Tibial nerve (tissue), 4 donors: ENCODE measurements around the gene UBE2G2.

ENCODE experiments used
- CTCF ChIP-seq, 5 experiments: fragments of 200-600 bp in 3 of 5; fragments of 450-650 bp in 2 of 5; sonication (generic) in 3 of 5; IDR thresholded peaks; one replicate each; pipeline ENCODE4 v1.5.1; 2016 to 2019; ENCODE audit warnings: antibody characterized with exemption in 5 of 5, mild to moderate bottlenecking in 3 of 5, moderate library complexity in 2 of 5
- EP300 ChIP-seq, 2 donors: sonication (generic); formaldehyde crosslinking; IDR thresholded peaks; one replicate each; pipeline ENCODE4 v1.6.1; 2017; ENCODE audit warnings: antibody characterized with exemption in 2 of 2, mild to moderate bottlenecking in 1 of 2
- POLR2A ChIP-seq, 2 donors: fragments of 450-650 bp; IDR thresholded peaks; one replicate each; pipeline ENCODE4 v1.6.1; 2017; ENCODE audit warnings: antibody characterized with exemption in 2 of 2, mild to moderate bottlenecking in 2 of 2, moderate library complexity in 2 of 2

GRCh38 chr21:44736291-44737004, 65.2 kb downstream of the UBE2G2 start:
- no peak for TF ChIP-seq CTCF (IDR thresholded peaks at IDR 0.05)
- TF ChIP-seq POLR2A (IDR thresholded peaks at IDR 0.05), result no peak
- TF ChIP-seq EP300 (IDR thresholded peaks at IDR 0.05), result no peak
